ENCODE data around the gene SMARCE1.

DNA sequence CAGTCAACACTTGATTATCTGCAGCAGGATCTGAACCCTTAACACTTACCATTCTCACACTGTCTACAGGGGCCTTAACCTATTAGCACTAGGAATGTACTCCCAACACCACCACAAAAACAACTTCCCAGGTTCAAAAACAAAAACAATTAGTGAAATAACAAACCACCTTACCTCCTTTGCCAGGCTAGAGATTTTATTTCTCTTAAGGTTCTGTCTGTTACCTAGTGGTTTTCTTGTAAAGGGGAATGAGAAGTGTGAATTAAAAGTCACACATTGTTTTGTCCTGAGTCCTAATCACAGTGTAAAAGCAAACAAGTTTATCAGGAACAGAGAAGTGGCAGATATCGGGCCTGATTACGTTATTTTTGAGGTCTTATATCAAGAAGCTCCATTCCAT is 9.7 kb downstream of the SMARCE1 start:
- TF ChIP-seq, protein P1, sequence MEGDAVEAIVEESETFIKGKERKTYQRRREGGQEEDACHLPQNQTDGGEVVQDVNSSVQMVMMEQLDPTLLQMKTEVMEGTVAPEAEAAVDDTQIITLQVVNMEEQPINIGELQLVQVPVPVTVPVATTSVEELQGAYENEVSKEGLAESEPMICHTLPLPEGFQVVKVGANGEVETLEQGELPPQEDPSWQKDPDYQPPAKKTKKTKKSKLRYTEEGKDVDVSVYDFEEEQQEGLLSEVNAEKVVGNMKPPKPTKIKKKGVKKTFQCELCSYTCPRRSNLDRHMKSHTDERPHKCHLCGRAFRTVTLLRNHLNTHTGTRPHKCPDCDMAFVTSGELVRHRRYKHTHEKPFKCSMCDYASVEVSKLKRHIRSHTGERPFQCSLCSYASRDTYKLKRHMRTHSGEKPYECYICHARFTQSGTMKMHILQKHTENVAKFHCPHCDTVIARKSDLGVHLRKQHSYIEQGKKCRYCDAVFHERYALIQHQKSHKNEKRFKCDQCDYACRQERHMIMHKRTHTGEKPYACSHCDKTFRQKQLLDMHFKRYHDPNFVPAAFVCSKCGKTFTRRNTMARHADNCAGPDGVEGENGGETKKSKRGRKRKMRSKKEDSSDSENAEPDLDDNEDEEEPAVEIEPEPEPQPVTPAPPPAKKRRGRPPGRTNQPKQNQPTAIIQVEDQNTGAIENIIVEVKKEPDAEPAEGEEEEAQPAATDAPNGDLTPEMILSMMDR (IDR thresholded peaks at IDR 0.05), result no peak
- TF ChIP-seq POLR2A (IDR thresholded peaks at IDR 0.05), result no peak
